Effector CD8-positive, alpha-beta T cell (primary cell): ENCODE results near the gene LRMDA.

Source experiments
- DNase-seq: peaks from one replicate; lab custom pipeline; 2025; lab: John Stamatoyannopoulos, UW

The LRMDA gene

DNA sequence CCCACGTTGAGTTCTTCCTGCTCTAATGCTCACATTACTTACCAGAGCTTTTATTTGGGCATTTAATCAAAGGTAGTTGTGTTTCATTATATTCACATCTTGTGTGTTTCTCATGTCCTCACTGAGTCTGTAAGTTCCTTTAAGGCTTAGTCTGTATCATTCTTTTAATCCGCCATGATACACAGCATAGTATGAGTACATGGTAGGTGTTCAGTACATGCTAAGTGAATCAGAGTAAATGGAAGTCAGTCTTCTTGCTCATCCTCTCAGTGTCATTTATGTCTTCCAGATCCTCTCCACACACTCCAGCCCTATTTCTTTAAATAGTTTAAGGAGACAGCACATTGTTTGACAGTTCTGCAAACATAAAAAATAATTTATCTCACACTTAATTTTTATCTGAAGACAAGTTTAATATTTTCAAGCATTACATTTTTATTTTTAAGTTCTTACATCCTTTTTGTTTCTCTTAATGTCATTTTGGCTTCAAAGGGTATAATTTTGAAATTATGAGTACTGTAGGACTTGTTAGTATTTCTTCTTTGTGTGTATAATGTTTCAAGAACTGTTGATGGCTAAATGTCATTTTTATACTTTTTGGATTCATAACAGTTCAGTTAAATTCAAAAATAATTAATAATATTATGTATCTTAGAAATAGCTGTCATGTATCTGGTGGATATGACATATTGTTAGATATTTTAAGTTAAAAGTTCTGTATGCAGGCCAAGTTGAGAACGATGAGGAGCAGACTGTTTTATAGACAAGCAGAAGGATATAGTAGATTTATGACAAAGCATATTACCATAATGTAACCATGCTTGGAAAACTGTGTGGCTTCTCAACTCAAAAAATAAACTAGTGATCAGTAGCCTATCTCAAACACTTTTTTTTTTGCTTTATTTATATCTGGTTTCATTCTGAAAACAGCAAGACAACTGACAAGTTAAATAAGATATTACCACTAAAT is 342.7 kb downstream of the LRMDA start:
- no peak for DNase-seq

DNA sequence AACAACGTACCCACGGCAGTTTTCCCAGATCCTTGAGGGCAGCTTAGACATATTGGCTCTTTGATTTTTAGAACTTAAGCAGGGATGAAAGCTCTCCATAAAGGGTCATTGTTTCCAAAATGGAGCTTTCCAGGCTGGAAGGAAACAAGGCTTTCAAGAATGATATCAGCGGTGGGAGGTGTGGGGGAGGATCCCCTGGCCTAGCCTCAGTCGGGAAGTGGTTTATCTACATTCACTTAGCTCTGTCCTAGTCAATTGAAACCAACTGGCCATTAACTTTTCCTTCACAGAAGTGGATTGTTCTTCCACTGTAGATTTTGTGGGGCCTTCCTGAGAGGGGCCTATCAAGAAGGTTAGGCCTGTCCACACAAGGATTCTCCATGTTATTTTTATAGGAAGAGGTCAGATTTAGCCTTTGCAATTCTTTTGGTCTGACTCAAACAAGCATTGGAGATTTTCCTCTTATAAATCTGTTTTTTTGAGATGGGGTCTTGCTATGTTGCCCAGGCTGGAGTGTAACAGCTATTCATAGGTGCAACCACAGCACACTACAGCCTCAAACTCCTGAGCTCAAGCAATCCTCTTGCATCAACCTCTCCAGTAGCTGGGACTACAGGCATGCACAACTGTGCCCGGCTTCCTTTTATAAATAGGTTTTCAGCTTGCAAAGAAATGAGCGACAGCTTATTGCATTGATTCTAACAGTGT is 343.5 kb downstream of the LRMDA start:
- DNase-seq: no peak

DNA sequence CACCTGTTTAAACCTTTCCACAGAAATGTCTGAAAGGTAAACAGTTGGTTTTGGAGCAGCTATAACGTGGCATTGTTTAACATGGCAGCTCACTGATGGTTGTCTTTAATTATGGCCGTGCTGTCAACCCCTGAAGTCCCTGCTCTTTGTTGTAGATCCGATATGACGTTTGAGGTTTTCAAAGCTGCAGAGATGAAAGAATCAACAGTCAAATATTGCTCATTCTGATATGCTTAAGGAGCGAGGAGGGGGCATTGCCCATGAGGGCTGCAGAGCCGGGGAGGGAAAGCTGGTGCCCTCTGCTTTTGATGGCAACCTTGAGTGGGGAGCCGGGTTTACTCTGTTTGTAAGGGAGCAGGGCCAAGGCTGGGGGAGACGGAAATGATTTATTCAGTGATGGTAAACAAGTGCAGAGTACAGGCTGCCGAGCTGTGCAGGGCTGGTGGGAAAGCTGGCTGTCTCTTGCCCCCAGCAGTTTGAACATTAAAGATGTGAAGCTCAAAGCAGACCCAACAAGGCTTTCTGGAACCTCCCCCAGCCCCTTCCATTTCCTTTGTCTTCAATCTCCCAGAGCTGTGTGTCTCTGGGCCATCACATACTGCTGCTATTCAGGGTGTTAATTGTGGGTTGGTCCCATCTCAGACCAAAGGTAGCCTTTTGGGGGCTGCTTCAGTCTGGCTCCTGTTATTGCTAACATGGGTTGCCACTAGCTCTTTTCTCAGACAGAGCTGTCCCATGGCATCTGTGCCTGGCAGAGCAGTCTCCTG is 345.5 kb downstream of the LRMDA start:
- DNase-seq: no peak

DNA sequence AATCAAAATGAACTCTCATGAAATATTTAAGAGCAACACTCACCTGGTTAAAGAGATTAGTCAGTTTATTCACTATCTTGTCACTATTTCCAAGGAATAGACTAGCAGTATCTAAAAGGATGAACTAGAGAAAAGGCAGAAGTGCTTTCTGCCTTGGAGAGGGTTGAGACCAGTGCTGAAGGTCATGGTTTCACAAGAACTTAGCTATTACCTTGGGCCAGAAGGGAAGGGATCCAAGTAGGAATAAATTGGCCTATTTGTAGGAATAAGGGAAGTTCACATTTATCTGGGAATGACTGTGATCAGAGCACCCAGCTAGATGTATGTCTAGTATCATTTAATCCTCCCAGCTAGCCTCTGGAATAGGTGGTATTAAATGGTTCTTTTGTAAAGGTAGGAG is 347.2 kb downstream of the LRMDA start:
- no peak for DNase-seq

DNA sequence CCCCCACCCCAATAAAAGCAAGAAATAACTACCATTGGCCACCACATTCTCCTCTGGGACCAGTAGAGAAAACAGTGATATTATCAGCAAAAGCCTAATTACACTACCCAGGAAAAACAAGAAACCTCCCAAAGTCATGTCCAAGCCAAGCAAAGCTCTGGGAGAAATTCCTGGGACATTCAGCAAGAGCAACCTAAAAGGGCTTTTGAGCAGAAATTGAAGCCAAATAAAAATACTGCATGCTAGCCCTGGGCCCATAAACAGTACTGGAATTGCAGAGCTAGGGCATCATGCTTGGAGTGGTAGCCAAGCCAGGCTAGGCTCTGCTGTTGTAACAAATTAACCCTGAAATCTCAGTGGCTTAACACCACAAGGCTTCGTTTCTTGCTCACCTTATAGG is 347.9 kb downstream of the LRMDA start:
- no peak for DNase-seq

DNA sequence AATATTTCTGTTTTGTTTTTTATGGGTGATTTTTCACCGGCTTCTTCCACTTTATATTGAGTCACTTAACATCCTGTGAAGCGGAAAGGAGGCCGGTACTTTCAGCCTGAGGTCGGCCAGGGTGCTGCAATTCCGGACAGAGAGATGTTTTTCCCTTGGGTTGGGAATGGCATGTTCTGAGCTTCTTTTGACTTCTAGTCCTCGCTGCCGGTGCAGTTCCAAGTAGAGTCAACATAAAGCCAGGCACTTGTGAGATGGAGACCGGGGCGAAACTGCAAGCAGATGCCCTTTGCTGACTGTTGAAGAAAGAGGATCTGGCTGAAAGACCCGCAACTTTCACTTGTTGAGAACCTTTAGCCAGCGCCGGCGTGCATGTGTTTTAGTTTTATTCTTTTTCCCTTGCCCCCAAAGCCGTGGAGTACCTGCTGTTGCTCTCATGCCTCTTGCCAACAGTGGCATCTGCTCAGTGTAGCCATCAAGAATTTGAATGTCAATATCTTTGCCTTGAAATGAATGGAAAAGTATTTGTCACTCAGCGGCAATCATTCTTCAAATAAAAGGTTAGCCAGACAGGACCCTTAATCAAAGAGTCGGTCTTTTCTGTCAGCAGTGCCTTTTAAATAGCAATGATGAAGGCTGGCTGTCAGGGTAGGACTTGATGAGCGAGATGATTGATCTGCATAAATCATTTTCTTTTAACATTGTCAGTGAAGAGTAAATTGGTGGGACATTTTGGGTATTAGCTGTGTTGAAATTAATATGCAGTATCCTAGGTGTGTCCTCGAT is 351.2 kb downstream of the LRMDA start:
- DNase-seq: no peak

DNA sequence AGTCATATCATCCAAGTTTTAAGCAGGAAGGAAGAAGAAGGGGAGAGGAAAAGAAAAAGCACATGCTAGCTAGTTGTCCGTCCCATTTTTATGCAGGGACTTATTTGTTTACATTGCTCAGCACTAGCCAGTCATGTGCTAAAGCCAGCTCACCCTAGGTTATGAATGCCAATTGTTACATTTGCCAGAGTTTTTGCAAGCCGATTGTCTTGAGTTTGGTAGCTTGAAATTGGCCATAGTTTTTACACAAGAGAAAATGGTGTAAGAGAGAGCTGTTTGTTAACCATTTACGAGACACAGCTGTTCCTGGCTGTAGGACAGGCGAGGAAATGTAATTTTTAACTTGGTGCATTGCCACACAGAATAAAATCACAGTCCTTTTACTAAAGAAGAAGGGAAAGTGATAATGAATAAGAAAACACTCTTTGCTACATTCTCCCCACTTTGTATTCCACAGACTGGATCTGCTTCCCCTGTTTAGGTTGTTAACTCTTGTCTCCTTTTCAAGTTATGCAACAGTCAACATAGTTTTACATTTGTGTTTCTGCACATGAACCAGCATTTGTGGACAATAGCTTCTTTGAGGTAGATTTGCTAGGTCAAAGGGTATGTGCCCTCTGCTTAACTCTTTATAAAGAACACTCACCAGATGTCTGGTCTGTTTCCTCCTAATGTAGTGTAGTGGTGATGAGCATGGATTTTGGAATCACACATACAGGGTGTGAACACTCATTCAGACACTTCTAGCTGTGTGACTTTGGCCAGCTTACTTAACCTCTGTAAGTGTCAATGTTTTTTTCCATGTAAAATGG is 357.2 kb downstream of the LRMDA start:
- DNase-seq: no peak

DNA sequence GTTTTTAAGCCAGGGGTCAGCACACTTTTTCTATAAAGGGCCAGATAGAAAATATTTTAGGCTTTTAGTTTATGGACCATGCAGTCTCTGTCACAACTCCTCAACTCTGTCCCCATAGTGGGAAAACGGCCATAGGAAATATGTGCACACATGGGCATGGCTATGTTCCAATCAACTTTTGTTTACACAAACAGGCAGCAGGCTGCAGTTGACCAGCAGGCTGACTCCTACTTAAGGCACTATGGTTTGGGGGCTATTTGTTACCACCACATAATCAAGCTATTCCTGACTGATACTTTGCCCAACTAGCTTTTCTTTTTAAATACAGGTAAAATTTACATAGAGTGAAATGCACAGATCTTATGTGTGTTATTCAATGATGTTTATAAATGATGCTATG is 362.4 kb downstream of the LRMDA start:
- no peak for DNase-seq

DNA sequence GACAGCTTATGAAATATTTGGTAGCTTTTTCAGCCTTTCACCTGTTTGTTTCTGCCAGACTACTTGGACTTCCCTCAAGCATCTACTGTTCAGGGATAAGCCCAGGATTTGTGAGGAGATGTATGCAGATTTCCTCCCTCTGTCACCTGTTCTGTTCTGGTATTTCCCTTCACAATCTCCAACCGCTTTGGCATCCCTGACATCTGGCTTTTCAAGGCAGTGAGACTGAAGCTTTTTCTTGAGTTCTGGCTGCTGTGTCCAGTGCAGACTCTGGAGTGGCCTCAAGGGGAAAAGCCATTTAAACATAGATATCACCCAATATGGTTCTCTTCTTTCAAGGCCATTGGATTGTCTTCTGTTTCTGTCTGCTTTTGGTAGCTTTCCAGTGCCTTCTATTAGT is 369.7 kb downstream of the LRMDA start:
- no peak for DNase-seq

DNA sequence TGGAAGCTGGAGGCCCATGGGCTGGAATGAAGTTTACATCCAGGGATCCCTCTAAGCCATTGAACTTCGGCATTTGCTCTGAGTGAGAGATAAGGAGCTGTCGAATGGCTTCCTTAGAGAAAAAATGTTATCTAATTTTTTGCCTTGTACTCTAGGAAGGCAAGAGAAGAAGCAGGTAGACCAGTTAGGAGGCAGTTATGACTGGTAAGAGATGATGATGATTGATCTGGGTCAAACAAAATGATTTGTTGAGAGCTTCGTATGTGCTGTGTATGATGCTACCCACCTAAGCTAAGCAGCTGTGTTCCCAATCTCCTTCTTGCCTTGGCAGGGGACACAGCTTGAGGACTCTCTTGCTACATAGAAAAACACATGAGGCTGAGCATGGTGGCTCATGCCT is 370.2 kb downstream of the LRMDA start:
- DNase-seq: no peak

DNA sequence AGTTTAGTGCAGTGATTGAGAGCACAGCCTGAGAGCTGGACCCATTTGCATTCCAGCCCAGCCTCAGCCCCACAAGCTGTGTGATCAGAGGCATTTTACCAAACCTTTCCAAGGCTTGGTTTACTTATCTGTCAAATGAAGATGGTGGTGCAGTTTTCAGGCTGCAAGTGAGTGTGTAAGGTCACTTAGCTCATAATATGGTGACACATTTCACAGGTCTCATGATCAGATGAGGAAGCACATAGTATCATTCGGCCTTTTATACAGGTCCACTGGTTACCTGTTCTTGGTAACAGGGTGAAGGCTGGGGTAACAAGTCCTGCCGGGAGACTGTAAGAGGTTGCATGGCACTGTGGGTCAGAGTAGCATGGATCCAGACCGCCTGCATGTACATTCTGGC is 371.7 kb downstream of the LRMDA start:
- DNase-seq: no peak

DNA sequence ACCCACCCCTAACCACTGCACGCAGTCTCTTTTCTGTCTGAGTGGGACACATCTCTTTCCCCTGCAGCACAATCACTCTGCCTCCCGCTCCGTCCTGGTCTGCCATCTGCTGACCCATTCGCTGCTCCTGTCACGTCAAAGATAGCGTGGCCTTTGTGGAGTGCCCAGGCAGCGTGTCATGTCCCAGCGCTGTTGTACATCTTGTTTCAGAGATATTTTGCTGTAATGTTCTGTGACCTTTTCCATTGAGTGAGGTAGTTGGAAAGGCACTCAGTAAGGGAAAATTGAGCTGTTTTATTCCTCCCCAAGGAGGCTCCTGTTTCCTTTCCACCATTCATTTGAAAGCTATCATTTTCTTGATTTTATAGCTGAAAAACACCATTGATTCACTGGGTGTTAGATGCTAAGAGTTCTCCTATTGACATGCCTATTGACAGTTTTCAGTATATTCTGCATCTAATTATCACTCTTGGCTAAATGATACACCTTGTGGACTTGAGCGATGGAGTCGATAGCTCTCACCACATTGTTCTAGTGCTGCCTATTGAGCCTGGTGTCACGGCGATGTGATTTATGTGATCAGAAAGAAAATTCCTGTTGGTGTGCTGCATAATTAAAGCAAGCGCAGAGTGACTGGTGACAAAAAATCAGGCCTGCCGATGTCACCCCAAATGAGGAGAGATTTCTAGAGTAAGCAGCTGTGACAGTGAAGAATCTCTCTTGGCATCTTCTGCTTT is 372.6 kb downstream of the LRMDA start:
- no peak for DNase-seq

DNA sequence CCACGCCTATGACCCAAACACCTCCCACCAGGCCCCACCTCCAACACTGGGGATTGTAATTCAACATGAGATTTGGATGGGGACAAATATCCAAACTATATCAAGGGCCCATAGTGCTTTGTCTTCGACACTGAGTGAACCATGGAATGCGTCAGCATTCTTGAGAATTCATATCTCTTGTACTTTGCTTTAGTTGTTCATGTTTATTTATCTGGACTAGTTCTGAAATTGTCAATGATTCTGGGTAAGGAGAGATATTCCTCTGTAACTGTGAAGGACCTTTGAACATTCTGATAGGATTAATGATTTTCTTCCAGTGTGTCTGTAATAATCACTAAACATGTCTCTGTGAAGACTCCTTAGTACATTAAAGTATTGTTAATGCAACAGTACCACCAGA is 374.8 kb downstream of the LRMDA start:
- DNase-seq: no peak

DNA sequence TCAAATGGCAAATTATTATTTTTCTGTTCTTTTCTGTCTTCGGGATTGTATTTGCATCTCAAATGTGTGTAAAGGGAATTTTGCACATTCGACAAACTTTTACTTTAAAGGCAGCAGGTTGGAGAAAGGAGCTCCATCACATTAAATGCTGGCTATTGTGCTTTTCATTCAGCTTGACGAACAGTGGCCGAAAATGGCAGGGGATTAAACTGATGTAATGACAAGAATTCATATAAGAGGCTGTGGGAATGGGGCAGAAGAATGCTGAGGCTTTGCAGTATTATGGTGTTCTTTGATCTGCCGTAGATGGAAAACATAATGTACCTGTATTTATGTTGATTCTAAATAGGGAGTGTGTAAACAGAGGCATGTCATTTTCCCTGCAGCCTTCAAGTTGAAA is 376.0 kb downstream of the LRMDA start:
- no peak for DNase-seq

DNA sequence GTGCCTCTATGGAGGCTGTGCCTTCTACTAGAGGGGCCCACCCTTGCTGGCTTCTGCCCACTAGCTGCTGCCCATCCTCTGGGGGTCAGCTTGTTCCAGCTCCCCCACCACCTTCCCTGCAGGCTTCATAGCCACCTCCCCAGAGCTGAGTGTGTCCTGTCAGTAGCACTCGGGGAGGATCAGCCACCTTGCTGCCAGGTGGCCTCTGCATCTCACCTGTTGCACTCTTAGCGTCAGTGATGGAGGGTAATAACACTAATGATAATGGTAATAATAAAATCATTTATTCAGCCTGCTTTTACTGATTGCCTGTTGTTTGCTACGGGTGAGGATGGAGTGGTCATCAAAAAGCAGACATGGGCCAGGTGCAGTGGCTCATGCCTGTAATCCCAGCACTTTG is 377.6 kb downstream of the LRMDA start:
- DNase-seq: no peak

DNA sequence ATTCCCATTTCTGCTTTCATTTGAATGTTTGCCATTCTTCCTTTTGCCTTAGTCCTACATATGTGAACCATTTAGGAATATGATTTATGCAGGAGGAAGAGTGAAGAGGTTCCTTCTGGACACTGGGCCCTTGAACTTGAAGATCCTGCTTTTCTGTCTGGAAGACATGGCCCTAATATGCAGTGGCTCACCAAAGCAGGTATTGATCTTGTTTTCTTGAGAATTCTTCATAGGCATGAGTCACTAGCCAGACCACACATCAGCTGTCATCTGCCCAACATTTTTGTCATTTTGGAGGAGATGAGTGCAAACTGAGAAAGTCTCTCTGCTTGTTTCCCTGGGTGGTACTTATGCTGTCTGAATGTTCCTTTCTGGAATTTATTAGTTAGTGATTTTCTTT is 382.6 kb downstream of the LRMDA start:
- no peak for DNase-seq

DNA sequence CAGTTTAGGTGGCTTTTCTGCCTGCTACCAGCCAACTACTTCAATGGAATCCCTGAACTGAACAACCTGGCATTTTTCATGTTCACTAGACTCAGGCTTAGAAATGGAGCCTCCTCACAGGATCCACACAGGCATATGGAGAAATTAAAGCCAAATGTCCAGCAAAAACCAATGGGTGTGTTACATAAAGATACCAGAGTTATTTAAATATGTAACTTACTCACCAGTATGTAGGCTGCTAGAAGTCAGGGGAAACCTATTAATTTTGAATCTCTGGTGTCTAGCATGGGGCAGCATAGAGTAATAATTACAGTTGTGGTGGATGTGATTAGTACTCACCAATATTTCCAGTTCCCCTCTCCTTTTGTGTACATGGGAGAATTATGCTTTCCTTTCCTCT is 383.6 kb downstream of the LRMDA start:
- no peak for DNase-seq

DNA sequence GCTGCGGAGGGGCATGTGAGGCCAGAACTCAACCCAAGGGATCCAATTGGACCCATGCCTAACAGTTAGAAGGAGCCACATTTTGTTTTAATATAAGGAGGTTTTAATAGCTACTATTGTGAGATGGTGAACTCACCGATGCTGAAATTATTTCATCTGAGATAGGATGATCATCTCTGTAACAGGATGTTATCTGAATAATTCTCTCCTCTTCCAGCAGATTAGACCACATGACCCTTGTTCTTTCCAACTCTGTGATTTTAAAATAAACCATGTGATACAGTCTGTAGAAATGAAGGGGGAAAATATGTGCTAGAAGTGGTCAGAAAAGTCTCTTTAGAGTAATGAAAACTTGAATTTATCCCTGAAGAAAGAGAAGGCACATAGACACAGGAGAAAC is 385.8 kb downstream of the LRMDA start:
- no peak for DNase-seq

DNA sequence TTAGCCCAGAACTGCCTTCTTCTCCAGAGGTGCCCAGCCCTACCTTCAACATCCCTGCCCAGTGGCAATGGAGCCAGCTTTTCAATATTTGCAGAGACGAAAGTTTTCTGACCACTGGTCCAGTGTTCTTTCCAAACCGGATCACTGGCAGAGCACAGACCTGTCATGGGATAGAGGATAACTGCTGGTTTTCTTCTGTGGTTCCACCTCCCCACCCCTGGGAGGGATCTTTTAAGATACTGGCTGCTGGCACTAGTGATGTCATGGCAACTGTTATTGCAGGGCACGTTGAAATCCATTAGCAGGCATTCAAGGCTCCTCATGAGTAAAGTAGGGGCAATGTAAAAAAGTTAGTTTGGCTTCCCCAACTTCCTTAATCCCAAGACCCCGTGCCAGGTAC is 387.1 kb downstream of the LRMDA start:
- no peak for DNase-seq

DNA sequence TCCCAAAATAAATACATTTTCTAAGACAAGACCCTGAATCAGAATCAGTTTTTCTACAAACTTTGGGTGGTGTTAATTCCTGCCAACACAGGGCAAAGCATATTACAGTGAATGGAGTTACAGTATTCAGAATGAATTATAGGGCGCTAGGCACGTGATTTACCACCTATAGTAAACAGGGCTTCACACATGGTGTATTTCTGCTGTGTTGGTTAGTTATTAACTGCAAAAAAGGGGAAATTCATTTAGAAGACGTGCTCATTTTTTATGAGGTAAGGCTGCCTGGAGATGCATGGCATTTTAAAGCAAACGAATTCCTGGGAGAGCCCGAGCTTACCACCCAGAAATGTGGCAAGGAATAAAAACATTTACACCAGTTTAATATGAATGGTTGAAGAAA is 393.8 kb downstream of the LRMDA start:
- no peak for DNase-seq
